ENCODE measurements around the gene KIF16B.

The KIF16B gene

DNA sequence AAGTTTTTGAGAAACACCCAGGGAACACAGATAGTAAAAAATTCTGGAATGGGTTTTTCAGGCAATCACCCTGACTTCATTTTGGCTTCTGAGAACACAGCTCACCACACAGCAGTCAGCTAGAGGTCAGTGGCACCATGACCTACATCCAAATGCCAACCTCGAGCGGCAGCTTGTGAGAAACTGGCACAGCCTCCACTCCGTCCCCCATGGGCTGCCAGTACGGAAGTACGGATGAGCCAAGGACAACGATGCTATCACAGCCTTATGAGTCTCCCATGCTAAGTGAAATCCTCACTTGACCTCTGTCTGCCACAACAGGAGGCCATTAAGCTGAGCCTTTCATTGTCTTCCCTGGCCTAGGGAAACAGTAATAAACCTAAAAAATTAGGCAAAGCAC is 32.0 kb downstream of the KIF16B start:
- in situ Hi-C loops (cut with MboI; ENCODE audit: low pct_unique_long_range_greater_than_20kb, low sequenced_read_pairs, unreplicated experiment) = loop anchor here (25.0 kb wide), 1 partner anchor 221 kb away; no protein-coding TSS in a partner anchor
- TF ChIP-seq, protein P1, sequence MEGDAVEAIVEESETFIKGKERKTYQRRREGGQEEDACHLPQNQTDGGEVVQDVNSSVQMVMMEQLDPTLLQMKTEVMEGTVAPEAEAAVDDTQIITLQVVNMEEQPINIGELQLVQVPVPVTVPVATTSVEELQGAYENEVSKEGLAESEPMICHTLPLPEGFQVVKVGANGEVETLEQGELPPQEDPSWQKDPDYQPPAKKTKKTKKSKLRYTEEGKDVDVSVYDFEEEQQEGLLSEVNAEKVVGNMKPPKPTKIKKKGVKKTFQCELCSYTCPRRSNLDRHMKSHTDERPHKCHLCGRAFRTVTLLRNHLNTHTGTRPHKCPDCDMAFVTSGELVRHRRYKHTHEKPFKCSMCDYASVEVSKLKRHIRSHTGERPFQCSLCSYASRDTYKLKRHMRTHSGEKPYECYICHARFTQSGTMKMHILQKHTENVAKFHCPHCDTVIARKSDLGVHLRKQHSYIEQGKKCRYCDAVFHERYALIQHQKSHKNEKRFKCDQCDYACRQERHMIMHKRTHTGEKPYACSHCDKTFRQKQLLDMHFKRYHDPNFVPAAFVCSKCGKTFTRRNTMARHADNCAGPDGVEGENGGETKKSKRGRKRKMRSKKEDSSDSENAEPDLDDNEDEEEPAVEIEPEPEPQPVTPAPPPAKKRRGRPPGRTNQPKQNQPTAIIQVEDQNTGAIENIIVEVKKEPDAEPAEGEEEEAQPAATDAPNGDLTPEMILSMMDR (IDR thresholded peaks at IDR 0.05; ENCODE audit: extremely low read depth, insufficient read depth, missing control alignments) = no peak
- no peak for DNase-seq (ENCODE audit: low spot score)

GRCh38 chr20:16539280-16540021 is 33.8 kb downstream of the KIF16B start:
- DNase-seq (ENCODE audit: low spot score) = no peak
- TF ChIP-seq, protein P1 (IDR thresholded peaks at IDR 0.05; ENCODE audit: extremely low read depth, insufficient read depth, missing control alignments) = no peak
- in situ Hi-C loops (cut with MboI; ENCODE audit: low pct_unique_long_range_greater_than_20kb, low sequenced_read_pairs, unreplicated experiment) = loop anchor here (25.0 kb wide), 1 partner anchor 223 kb away; no protein-coding TSS in a partner anchor

GRCh38 chr20:16538779-16539178 is 34.5 kb downstream of the KIF16B start:
- in situ Hi-C loops (cut with MboI; ENCODE audit: low pct_unique_long_range_greater_than_20kb, low sequenced_read_pairs, unreplicated experiment) = loop anchor here (25.0 kb wide), 1 partner anchor 224 kb away; no protein-coding TSS in a partner anchor
- no peak for DNase-seq (ENCODE audit: low spot score)
- TF ChIP-seq, protein P1 (IDR thresholded peaks at IDR 0.05; ENCODE audit: extremely low read depth, insufficient read depth, missing control alignments) = no peak

DNA sequence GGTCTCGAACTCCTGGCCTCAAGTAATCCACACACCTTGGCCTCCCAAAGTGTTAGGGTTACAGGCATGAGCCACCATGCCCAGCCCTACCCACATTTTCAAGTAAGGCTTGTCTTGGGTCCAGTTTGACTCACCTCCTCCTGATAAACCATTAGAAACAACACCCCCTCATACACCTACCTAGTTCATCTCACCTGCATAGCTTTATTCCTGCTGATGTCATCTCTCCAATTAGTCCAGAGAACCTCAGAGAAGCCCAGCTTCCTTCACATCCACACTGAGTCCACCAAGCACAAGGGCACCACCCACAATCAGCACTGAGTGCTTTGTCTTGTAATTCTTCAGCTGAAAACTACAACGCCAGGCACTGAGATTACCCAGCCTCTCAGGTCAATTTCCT is 35.3 kb downstream of the KIF16B start:
- no peak for DNase-seq (ENCODE audit: low spot score)
- TF ChIP-seq, protein P1 (IDR thresholded peaks at IDR 0.05; ENCODE audit: extremely low read depth, insufficient read depth, missing control alignments) = no peak
- in situ Hi-C loops (cut with MboI; ENCODE audit: low pct_unique_long_range_greater_than_20kb, low sequenced_read_pairs, unreplicated experiment) = loop anchor here (25.0 kb wide), 1 partner anchor 224 kb away; no protein-coding TSS in a partner anchor

GRCh38 chr20:16537025-16537665 is 36.1 kb downstream of the KIF16B start:
- in situ Hi-C loops (cut with MboI; ENCODE audit: low pct_unique_long_range_greater_than_20kb, low sequenced_read_pairs, unreplicated experiment) = loop anchor here (25.0 kb wide), 1 partner anchor 225 kb away; no protein-coding TSS in a partner anchor
- DNase-seq (ENCODE audit: low spot score) = no peak
- TF ChIP-seq, protein P1 (IDR thresholded peaks at IDR 0.05; ENCODE audit: extremely low read depth, insufficient read depth, missing control alignments) = no peak

GRCh38 chr20:16535277-16535676 is 38.0 kb downstream of the KIF16B start:
- in situ Hi-C loops (cut with MboI; ENCODE audit: low pct_unique_long_range_greater_than_20kb, low sequenced_read_pairs, unreplicated experiment) = loop anchor here (25.0 kb wide), 1 partner anchor 227 kb away; no protein-coding TSS in a partner anchor
- TF ChIP-seq, protein P1 (IDR thresholded peaks at IDR 0.05; ENCODE audit: extremely low read depth, insufficient read depth, missing control alignments) = no peak
- no peak for DNase-seq (ENCODE audit: low spot score)

Data from GM13977 (cell line).